Ramos (cell line): ENCODE results near the gene SS18L1.

ENCODE experiments used
- in situ Hi-C: fragments of 300-500 bp; cut with MboI; formaldehyde crosslinking; loops from one replicate; pipeline ENCODE4 v1.14.3; 2022; ENCODE audit warnings: low sequenced_read_pairs; ENCODE audit not compliant: unreplicated experiment

The SS18L1 gene

DNA sequence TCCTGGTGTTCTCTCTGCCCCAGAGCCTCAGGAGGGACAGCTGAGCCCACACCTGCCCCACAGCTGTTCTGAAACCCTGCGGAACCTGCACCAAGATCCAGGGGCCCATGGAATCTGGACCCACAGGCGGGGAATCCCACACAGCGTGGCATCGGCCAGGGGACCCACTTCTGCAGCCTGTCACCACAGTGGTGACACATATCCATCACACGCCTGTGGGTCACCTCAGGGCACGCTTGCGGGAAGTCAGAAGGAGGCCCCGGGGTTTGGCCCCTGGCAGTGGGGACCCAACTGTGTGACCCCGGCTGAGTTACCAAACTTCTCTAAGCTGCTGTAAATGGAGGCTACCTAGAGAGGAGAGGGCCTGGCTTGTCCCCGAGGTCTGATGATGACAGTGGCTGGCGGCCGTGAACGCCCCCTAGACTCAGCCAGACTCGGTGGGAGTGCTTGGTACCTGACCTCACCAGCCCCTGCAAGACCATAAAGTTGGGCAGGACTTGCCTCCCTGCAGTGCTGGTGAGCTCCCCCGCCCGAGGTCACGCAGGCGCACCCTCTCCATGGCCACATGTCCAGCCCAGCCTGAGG is 78.8 kb downstream of the SS18L1 start:
- in situ Hi-C loops: no loop called here

DNA sequence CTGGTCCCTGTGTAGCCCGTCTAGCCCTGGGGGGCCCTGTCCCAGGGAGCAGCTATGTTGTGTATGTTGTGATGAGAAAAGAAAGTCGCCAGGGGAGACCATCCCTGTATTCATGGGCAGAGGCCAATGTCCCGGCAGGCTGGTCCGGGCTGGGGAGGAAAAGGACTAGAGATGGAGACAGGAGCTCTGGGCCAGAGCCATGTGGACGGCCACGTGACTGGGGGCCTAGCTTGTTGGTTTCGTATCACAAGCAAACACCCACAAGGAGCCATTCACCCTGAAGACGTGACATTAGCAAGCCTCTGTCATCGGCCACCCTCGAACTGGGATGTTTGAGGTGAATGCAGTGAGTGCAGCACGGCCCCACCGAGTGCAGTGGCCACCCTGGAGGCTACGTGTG is 79.4 kb downstream of the SS18L1 start:
- in situ Hi-C loops: no loop called here

DNA sequence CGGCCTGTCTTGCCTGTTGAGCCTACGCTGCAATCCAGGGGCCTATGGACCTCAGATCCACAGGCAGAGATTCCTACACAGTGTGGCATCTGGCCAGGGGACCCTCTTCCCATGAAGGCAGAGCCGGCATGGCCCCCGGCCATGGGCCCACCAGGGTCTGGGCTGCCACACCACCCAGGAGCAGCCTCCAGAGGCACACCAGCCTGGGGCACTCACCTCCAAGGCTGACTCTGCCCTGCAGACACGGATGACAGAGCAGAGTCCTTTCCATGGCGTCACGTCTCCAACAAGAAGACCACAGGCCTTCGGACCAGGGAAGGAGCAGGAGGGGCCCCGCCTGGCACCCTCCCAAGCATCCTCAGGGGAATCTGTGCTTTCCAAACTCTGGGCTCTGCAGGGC is 80.0 kb downstream of the SS18L1 start:
- in situ Hi-C loops: no loop called here

DNA sequence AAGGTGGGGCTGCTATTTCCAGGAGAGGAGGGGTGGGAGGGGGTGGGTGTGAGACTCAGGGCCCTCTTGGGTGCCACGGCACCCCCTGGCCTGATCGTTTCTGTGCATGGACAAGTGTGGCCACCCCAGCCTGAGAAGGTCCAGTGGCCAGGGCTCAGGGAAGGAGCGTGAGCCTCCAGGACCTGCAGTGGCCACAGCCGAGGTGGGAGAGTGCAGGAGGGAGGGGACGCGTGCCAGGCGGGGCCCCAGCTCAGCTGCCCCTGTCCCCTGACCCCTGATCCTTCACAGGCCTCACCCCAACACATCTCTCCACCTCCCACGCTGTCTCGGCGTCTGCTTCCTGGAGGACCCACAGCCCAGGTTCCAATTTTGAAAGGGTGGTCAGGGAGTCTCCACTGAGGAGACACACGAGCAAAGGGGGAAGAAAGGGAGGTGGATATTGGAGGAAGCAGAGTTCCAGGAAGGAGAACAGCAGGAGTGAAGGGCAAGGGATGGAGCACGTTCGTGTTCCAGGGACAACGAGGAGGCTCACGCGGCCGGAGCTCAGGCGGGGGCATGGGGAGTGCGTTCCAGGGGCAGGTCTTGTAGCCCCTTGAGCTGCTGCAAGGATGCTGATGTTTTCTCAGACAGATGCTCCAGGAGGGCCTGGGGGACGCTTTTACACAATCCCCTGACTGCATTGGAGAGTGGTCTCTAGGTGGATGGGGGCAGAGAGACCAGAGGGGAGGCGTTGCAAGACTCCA is 80.7 kb downstream of the SS18L1 start:
- in situ Hi-C loops: no loop called here

DNA sequence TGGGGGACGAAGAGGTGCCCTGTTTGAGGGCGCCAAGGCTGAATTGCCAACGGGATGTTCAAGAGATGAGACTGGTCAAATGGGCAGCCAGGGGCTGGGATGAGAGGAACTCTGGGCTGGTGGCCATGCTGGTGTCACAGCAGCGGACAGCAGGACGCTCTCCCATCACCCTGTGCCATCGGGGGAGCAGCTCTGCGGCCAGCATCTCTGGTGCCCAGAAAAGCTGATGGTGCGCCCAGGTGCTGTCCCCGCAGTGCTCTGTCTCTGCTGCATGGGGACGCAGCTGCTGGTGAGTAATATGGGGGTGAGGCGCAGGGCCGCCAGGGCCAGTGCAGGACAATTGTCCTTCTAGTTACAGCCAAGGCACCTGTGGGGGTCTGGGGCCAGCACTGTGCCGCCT is 81.5 kb downstream of the SS18L1 start:
- in situ Hi-C loops: no loop called here

DNA sequence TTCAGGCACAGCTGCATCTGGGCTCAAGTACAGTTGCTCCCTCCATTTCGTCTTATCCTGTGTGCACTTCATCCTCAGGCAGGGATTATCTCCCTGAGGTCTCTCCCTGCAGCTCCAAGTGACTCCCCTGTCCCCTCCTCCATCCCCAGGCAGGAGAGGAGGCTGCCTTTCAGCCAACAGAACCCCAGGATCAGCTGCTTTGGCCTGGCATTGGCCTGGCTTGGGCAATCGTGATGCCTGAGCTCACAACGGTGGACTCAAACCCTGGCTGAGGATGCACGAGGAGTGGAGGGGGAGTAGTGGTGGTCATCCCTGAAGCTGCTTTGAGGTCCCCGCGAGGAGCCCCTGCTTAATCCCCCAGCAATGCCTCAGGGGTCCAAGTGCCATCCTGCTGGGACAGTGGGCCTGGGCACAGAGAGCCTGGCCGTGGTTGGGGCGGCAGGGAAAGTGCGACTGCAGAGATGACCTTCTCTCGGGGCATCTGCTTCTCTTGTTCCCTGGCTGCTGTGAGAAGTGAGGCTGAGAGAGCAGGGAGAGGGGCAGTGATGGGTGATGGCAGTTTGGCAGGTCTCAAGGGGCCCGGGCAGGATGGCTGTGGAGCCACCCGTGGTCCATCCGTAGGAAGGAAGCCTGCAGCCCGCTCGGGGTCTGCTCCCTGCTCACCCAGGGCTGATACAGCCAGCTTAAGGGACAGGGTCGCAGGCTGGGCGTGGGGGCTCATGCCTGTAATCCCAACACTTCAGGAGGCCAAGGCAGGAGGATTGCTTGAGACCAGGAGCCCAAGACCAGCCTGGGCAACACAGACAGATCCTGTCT is 82.5 kb downstream of the SS18L1 start:
- in situ Hi-C loops: no loop called here

DNA sequence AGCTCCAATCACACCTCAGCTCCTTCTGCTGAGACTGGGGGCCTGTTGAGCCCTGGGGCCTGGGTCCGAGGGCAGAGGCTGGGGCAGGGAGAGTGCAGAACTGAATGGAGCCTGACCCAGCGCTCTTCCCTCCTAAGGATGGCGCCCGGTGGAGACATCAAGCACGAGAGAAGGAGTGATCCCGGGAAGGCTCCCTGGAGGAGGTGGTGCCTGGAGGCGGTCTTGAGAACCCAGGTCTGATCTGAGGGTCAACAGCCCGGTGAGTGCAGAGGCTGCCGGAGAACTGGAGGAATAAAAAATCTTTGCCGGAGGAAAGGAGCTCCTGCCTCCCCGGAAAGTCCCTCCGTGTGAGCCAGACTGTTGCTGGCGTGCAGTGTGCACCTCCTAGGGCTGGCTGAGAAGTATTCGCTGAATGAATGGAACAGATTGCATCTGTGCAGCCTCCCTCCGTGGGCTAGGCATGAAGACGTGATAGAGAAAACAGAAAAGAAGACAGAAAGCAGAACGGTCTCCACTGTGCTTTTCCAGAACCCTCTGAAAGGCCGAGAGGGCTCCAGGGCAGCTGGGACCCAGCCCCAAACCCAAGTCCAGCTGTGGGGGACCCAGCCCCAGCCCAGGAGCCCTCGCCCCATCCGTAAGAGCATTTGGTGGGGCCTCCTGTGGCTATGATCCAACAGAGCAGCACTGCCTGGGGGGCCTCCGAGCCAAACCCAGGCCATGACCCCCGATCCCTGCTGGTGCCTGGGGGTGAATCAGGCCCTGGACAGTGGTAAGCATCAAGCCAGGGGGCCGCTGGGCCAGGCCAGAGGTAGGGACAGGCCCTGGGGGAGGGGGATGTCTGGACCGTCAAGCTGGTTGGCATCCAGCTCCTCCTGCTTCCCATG is 83.4 kb downstream of the SS18L1 start:
- in situ Hi-C loops: no loop called here

DNA sequence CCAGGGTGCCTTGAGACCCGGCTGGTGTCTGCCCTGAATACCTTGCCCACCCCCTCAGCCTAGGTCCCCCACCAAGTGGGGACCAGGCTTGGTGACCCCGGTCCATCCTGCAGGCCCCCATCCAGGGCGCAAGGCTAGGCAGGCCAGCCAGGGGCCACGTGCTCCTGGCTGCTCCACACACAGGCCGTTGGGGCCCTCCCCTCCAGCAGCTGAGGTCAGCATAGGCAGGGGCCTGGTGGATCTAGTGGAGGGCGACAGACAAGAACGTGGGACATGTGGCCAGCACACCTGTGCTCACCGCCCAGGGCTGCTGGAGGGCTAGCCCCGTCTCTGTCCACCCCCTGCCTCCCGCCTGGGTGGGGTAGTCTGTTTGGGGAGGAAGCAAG is 84.0 kb downstream of the SS18L1 start:
- in situ Hi-C loops: no loop called here

DNA sequence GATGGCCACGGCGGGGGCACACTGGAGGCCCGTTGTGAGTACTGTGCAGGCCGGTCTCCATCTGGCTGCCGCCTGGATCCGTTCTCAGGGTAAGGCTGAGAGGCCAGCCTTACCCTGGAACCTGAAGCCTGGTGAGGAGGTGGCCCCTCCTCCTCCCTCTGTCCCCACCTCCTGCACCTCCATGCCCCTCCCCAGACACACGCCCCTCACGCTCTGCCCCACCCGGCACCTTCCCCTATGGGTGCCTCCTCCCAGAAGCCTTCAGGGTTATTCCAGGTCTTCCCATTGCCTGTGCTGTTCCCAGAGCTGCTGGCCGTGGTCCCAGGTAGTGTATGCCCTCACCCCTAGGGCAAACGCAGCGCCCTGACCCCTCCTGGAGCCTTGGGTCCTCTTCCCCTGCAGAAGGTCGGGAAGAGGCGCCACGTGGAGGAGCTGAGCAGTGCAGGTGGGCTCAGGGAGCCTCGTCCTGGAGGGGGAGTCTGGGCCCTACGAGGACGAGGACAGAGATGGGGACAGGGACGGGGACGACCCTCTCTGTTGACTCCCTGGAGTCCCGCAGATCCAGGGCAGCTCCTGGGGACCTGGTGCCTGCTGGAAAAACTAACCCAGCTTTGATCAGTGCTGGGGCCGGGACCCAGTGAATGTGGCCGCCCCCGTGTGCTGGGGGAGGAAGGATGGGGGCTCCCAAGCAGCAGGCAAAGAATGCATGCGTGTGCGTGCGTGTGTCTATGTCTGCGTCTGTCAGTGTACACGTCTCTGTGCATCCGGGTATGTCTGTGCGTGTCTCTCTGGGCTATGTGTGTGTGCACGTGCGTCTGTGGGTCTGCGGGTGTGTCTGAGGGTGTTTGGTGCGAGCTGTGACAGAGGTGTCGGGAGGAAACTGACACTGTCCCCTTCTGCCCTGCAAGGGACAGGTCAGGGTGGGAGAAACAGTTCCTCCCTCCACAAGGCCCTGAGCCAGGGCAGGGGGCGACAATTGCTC is 84.7 kb downstream of the SS18L1 start:
- in situ Hi-C loops: no loop called here

DNA sequence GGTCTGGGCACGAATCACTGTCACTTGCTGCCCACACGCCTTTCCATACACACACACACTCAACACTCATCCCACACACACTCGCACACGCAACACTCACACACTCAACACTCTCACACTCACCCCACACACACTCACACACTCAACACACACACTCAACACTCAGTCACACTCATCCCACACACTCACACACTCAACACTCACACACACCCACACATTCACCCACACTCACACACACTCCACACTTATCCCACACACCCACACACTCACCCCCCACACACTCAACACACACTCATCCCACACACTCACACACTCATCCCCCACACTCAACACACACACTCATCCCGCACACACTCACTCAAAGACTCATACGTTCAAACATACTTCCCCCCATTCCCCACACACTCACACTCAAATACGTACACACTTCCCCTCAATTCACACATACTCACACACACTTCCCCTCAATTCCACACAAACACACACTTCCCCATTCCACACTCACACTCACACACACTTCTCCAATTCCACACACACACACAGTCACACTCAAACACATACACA is 85.5 kb downstream of the SS18L1 start:
- in situ Hi-C loops: no loop called here

DNA sequence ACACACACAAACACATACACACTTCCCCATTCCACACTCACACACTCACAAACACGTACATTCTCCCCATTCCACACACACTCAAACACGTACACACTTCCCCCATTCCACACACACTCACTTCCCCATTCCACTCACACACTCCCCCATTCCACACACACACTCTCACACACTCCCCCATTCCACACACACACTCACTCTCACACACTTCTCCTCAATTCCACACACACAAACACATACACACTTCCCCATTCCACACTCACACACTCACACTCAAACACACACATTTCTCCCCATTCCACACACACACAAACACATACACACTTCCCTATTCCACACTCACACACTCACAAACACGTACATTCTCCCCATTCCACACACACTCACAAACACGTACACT is 86.1 kb downstream of the SS18L1 start:
- in situ Hi-C loops: no loop called here

DNA sequence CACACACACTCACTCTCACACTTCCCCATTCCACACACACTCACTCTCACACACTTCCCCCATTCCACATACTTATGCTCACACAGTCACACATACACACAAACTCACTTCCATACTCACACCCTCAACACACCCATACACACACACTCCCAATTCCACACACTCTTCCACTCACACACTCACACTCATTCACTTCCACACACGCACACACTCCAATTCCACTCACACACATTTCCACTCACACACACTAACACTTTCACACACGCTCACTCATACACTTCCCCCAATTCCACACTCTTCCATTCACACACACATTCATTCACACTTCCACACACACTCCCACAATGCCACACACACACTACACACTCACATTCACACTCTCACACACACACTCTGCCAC is 86.7 kb downstream of the SS18L1 start:
- in situ Hi-C loops: no loop called here

DNA sequence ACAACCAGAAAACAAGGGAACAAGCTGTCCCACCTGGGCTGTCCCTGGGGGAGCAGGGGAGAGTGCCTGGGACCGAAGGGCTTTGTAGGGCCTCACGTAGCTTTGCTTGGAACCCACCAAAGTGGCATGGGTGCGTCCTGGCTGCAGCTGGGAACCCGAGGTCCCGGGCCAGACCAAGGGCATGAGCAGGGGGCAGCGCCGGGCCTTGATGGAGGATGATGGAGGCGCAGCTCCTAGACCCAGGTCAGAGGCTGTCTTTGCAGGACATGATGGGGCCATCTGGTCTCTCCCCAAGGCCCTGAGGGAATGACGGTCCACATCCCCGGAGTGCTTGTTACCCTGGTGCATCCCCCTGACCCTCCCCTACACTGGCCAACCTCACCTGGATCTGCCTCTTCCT is 87.1 kb downstream of the SS18L1 start:
- in situ Hi-C loops: no loop called here

DNA sequence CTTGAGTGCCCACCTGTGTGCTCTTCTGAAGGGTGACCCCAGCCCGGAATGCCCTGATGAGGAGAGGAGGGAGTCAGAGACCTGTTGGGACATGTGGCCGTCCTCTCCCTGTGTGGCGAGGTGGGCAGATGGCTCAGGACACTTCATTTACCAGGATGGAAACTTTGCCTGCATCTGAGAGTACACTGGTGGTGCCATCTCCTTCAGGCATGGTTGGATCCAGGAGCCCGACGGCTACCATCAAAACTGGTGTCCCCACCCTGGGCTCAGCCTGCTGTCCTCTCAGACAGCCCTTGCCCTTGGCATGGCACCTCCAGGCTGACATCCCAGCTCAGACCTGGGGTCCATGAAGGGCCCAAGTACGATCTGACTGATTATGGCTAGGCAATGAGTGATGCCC is 87.7 kb downstream of the SS18L1 start:
- in situ Hi-C loops: no loop called here
